HepG2 (cell line): Measurements from ENCODE around the gene KCND3. TPM values are rescaled to one million over a fixed set of nuclear protein-coding genes. Genes with fewer than 3 reads are reported as not detected.
A peak's percentile ranks its signal among the peaks of the same experiment; 100 is the strongest.

ENCODE experiments used
- AFF4 ChIP-seq: sonication (generic); formaldehyde crosslinking; IDR thresholded peaks from 2 replicates; pipeline ENCODE4 v1.4.0; 2020; ENCODE audit warnings: missing genetic modification reagents
- CTCF ChIP-seq: sonication (generic); formaldehyde crosslinking; IDR thresholded peaks from 2 replicates; pipeline ENCODE4 v1.5.0; 2020; ENCODE audit warnings: mild to moderate bottlenecking, missing genetic modification reagents, moderate library complexity
- GLMP ChIP-seq: sonication (generic); formaldehyde crosslinking; IDR thresholded peaks from 2 replicates; pipeline ENCODE4 v1.9.0; 2021; ENCODE audit warnings: missing genetic modification reagents, mild to moderate bottlenecking, borderline replicate concordance
- GPBP1L1 ChIP-seq: sonication (generic); formaldehyde crosslinking; IDR thresholded peaks from 2 replicates; pipeline ENCODE4 v1.5.0; 2020; ENCODE audit warnings: mild to moderate bottlenecking, missing genetic modification reagents
- IKZF5 ChIP-seq: IDR thresholded peaks from 2 replicates; pipeline ENCODE4 v1.6.1; 2018; ENCODE audit warnings: missing genetic modification reagents, mild to moderate bottlenecking, missing compliant biosample characterization
- LCORL ChIP-seq, 2 experiments: fragments of 450-650 bp in 1 of 2; sonication (generic) in 1 of 2; formaldehyde crosslinking in 1 of 2; IDR thresholded peaks; 2 replicates each; pipeline versions ENCODE4 v1.5.0 to v1.6.1; 2017 to 2020; ENCODE audit warnings: antibody characterized with exemption in 1 of 2, missing genetic modification reagents in 1 of 2
- PPARG ChIP-seq: conservative IDR thresholded peaks from 2 replicates; pipeline ENCODE4 v1.6.1; 2016; ENCODE audit warnings: missing biosample characterization, missing genetic modification reagents
- STAT6 ChIP-seq: sonication (generic); formaldehyde crosslinking; IDR thresholded peaks from 2 replicates; pipeline ENCODE4 v1.4.0; 2020; ENCODE audit warnings: missing genetic modification reagents, mild to moderate bottlenecking, borderline replicate concordance
- UBTF ChIP-seq: sonication (generic); formaldehyde crosslinking; IDR thresholded peaks from 2 replicates; pipeline ENCODE4 v1.4.0; 2020; ENCODE audit warnings: mild to moderate bottlenecking, missing genetic modification reagents
- polyA plus RNA-seq, 8 experiments: library from polyadenylated mRNA; depleted of rRNA in 3 of 8; stranded (reverse) in 7 of 8; unstranded in 1 of 8; fragments of >200 nt; fragmentation: Illumina TruSeq in 4 of 8; extraction: Trizol in 4 of 8; gene quantifications; 2 replicates each; pipeline versions ENCODE4 v1.2.1 to v1.2.3, GENCODE V29; 2011 to 2016; ENCODE audit warnings: low read depth in 4 of 8, missing spikeins in 1 of 8, mixed read lengths in 1 of 8; ENCODE audit not compliant: insufficient read depth in 1 of 8
- total RNA-seq, 5 experiments: library from RNA; depleted of rRNA; stranded (reverse); fragments of >200 nt; fragmentation: Illumina TruSeq; extraction: Trizol; gene quantifications; 2 replicates each; pipeline ENCODE4 v1.2.3, GENCODE V29; 2016; ENCODE audit warnings: low read depth in 1 of 5

Gene KCND3
- total and polyA plus RNA-seq, 2 of the 13 experiments (the other 11 are each of a cell fraction or from before 2014, with no cell fraction given) = 0.04 TPM; not detected in 1

GRCh38 chr1:111990878-111991718 lies 1.6 kb upstream of the KCND3 start (continued):
- 0 out of 2 replicates have a peak, but pooled peaks have one; percentile 18 for TF ChIP-seq CTCF
- no peak for TF ChIP-seq GLMP (CRISPR knock-in tag)
- TF ChIP-seq PPARG (CRISPR knock-in tag) = no peak
- TF ChIP-seq IKZF5 (CRISPR knock-in tag) = no peak
- TF ChIP-seq AFF4 (CRISPR knock-in tag) = no peak
- TF ChIP-seq LCORL (IDR thresholded peaks at IDR 0.05) = no peak
- TF ChIP-seq LCORL (CRISPR knock-in tag; IDR thresholded peaks at IDR 0.05) = no peak
- no peak for TF ChIP-seq STAT6 (CRISPR knock-in tag)
- 0 out of 2 replicates have a peak, but pooled peaks have one; percentile 12 for TF ChIP-seq UBTF
- no peak for TF ChIP-seq GPBP1L1 (CRISPR knock-in tag)
